GM19438 (cell line): ENCODE results near the gene BCAS4.

Source experiments
- ATAC-seq: cut with Tn5 transposase; IDR thresholded peaks from one replicate; pipeline ENCODE4 v1.9.1; 2021; ENCODE audit warnings: low read depth; ENCODE audit not compliant: unreplicated experiment

BCAS4 gene

GRCh38 chr20:50820515-50821256 lies 25.8 kb downstream of the BCAS4 start:
- ATAC-seq = no peak

GRCh38 chr20:50821257-50821921 lies 26.5 kb downstream of the BCAS4 start:
- ATAC-seq = no peak

GRCh38 chr20:50821994-50822393 lies 27.1 kb downstream of the BCAS4 start:
- ATAC-seq = no peak

- no peak for ATAC-seq
Observed at GRCh38 chr20:50823319-50823718, 28.5 kb downstream of the BCAS4 start.

- no peak for ATAC-seq
Observed at GRCh38 chr20:50824137-50824536, 29.3 kb downstream of the BCAS4 start.

- no peak for ATAC-seq
Observed at GRCh38 chr20:50826121-50826520, 31.3 kb downstream of the BCAS4 start.

GRCh38 chr20:50828363-50829136 lies 33.7 kb downstream of the BCAS4 start:
- no peak for ATAC-seq

GRCh38 chr20:50831622-50832021 lies 36.8 kb downstream of the BCAS4 start:
- no peak for ATAC-seq

GRCh38 chr20:50834599-50835005 lies 39.7 kb downstream of the BCAS4 start:
- no peak for ATAC-seq

GRCh38 chr20:50837532-50838321 lies 42.9 kb downstream of the BCAS4 start:
- peak; percentile 88 for ATAC-seq

- no peak for ATAC-seq
Observed at GRCh38 chr20:50838322-50838625, 43.4 kb downstream of the BCAS4 start.

GRCh38 chr20:50838707-50839385 lies 44.0 kb downstream of the BCAS4 start:
- no peak for ATAC-seq

GRCh38 chr20:50842821-50843220 lies 48.0 kb downstream of the BCAS4 start:
- ATAC-seq = no peak

GRCh38 chr20:50843331-50844276 lies 48.7 kb downstream of the BCAS4 start:
- no peak for ATAC-seq

GRCh38 chr20:50844430-50845100 lies 49.7 kb downstream of the BCAS4 start:
- peak; percentile 85 for ATAC-seq

- ATAC-seq = no peak
Observed at GRCh38 chr20:50845566-50846215, 50.8 kb downstream of the BCAS4 start.

- ATAC-seq = no peak
Observed at GRCh38 chr20:50848341-50848808, 53.5 kb downstream of the BCAS4 start.
